ENCODE results near the gene CD248.
A peak's percentile ranks its signal among the peaks of the same experiment; 100 is the strongest.

Gene CD248

DNA sequence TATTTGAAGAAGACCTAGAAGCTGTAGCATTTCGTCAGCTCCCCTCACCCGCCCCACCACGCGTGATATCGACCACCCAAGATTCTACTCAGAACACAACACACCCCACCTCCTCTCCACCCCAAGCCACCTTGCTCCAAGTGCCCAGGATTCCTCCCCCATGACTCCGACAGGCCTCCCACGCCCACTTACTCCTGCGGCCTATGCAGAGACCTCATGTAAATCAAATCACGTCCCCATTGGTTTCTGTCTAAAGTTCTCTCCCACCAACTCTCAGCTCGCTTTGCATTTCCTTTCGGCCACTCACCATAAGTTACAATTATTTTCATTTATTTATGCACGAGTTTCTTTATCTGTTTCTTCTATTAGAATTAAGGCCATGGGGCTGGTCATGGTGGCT lies 14.2 kb downstream of the CD248 start:
- Histone ChIP-seq H3K27ac (ENCODE audit: extremely low read depth, low read depth, low read length) (no peak overlapping the region), H3K4me3 (ENCODE audit: low read depth, low read length) (no peak overlapping the region), H3K36me3 (ENCODE audit: control insufficient read depth in 2 of 2, insufficient read depth in 1 of 2, low read length in 2 of 2) (no peaks in the 10 kb centered on the region), H3K9me3 (ENCODE audit: control insufficient read depth, insufficient read depth, low read depth, low read length) (no peaks in the 10 kb centered on the region), H3K4me1 (ENCODE audit: control insufficient read depth, insufficient read depth, low read length) (no peaks in the 10 kb centered on the region)
- ChIA-PET POLR2A (interaction anchor here (0.5 to 1.6 kb wide), 4 partner anchors 10 to 1403 kb away, joined by 3 to 7 read pairs (median 6); no protein-coding TSS in a partner anchor), CTCF (interaction anchor here (0.6 to 3.2 kb wide), 3 partner anchors 9 to 19 kb away, joined by 3 to 18 read pairs (median 4); no protein-coding TSS in a partner anchor)
- TF ChIP-seq ZFHX2 (tag by site-specific recombination; conservative IDR thresholded peaks at IDR 0.05) (peak; percentile 48), EGR2 (tag by site-specific recombination; IDR thresholded peaks at IDR 0.05; ENCODE audit: low read depth) (peak; percentile 53), ZNF37A (tag by site-specific recombination; IDR thresholded peaks at IDR 0.05) (no peak), ZNF558 (tag by site-specific recombination; IDR thresholded peaks at IDR 0.05) (no peak), PRDM4 (tag by site-specific recombination; IDR thresholded peaks at IDR 0.05) (no peak)

DNA sequence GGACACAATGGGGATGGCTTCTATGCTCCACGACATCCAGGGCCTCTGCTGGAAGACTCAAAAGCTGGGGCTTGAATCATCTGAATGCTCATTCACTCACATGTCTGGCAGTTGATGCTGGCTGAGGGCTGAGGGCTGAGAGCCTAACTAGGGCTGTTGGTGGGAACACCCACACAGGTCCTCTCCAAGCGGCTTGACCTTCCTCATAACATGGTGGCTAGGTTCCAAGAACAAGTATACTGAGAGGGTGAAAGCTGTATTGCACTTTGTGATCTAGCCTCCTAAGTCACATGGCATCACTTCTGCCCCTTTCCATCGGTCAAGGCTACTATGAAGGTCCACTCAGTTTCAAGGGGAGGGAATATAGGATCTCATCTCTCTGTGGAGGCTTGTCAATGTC lies 17.7 kb downstream of the CD248 start:
- Histone ChIP-seq H3K27ac (ENCODE audit: extremely low read depth, low read depth, low read length) (no peak overlapping the region), H3K4me1 (ENCODE audit: control insufficient read depth, insufficient read depth, low read length) (no peaks in the 10 kb centered on the region), H3K4me3 (ENCODE audit: low read depth, low read length) (no peak overlapping the region), H3K36me3 (ENCODE audit: control insufficient read depth in 2 of 2, insufficient read depth in 1 of 2, low read length in 2 of 2) (no peaks in the 10 kb centered on the region), H3K9me3 (ENCODE audit: control insufficient read depth, insufficient read depth, low read depth, low read length) (no peaks in the 10 kb centered on the region)
- ChIA-PET POLR2A (interaction anchor here (2.8 kb wide), 1 partner anchor 10 kb away, joined by 13 read pairs; the partner anchor contains the start of gene YIF1A), CTCF (interaction anchor here (0.7 to 1.7 kb wide), 4 partner anchors 12 to 1164 kb away, joined by 3 to 11 read pairs (median 4); no protein-coding TSS in a partner anchor)
- TF ChIP-seq, protein P1, sequence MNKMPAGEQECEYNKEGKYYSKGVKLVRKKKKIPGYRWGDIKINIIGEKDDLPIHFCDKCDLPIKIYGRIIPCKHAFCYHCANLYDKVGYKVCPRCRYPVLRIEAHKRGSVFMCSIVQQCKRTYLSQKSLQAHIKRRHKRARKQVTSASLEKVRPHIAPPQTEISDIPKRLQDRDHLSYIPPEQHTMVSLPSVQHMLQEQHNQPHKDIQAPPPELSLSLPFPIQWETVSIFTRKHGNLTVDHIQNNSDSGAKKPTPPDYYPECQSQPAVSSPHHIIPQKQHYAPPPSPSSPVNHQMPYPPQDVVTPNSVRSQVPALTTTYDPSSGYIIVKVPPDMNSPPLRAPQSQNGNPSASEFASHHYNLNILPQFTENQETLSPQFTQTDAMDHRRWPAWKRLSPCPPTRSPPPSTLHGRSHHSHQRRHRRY (tag by site-specific recombination; IDR thresholded peaks at IDR 0.05): no peak
- TF ChIP-seq ZNF664 (tag by site-specific recombination; IDR thresholded peaks at IDR 0.05) (no peak), ZFHX2 (tag by site-specific recombination; conservative IDR thresholded peaks at IDR 0.05) (peak; percentile 31; the same call in 1 of the 2 replicates), ZNF76 (tag by site-specific recombination; IDR thresholded peaks at IDR 0.05; ENCODE audit: borderline replicate concordance, low read depth) (no peak)
- TF ChIP-seq, protein P2, sequence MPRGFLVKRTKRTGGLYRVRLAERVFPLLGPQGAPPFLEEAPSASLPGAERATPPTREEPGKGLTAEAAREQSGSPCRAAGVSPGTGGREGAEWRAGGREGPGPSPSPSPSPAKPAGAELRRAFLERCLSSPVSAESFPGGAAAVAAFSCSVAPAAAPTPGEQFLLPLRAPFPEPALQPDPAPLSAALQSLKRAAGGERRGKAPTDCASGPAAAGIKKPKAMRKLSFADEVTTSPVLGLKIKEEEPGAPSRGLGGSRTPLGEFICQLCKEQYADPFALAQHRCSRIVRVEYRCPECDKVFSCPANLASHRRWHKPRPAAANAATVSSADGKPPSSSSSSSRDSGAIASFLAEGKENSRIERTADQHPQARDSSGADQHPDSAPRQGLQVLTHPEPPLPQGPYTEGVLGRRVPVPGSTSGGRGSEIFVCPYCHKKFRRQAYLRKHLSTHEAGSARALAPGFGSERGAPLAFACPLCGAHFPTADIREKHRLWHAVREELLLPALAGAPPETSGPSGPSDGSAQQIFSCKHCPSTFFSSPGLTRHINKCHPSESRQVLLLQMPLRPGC (tag by site-specific recombination; IDR thresholded peaks at IDR 0.05): no peak

DNA sequence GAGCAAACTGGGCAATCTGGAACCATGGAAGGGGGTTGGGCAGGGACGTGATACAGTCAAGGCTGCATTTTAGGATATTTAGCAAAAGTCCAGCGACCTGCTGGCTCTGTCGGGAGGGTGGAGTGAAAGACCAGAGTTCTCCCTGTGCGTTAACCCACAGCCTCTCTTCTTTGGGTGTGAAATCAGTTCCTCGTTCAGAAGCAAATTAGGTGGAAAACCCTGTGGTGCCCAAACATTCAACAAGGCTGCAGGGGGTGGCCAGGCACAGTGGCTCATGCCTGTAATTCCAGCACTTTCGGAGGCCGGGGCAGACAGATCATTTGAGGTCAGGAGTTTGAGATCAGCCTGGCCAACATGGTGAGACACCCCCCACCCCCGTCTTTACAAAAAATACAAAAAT lies 19.2 kb downstream of the CD248 start:
- POLR2A ChIA-PET: interaction anchor here (0.7 to 1.9 kb wide), 3 partner anchors 8 to 409 kb away, joined by 3 to 7 read pairs (median 5); partner anchors contain the start of genes FIBP and YIF1A
- Histone ChIP-seq H3K4me1 (ENCODE audit: control insufficient read depth, insufficient read depth, low read length) (no peaks in the 10 kb centered on the region), H3K9me3 (ENCODE audit: control insufficient read depth, insufficient read depth, low read depth, low read length) (no peaks in the 10 kb centered on the region), H3K4me3 (ENCODE audit: low read depth, low read length) (no peak overlapping the region), H3K36me3 (ENCODE audit: control insufficient read depth in 2 of 2, insufficient read depth in 1 of 2, low read length in 2 of 2) (no peaks in the 10 kb centered on the region), H3K27ac (ENCODE audit: extremely low read depth, low read depth, low read length) (no peak overlapping the region)
- TF ChIP-seq ZNF350 (tag by site-specific recombination; IDR thresholded peaks at IDR 0.05) (no peak), ZBTB21 (tag by site-specific recombination; IDR thresholded peaks at IDR 0.05) (no peak), ZNF561 (tag by site-specific recombination; IDR thresholded peaks at IDR 0.05; ENCODE audit: borderline replicate concordance) (no peak), ZNF248 (tag by site-specific recombination; IDR thresholded peaks at IDR 0.05) (no peak), ZNF121 (tag by site-specific recombination; IDR thresholded peaks at IDR 0.05) (no peak), SCRT1 (tag by site-specific recombination; IDR thresholded peaks at IDR 0.05; ENCODE audit: borderline replicate concordance) (no peak), ZNF48 (tag by site-specific recombination; IDR thresholded peaks at IDR 0.05) (no peak), ZNF623 (tag by site-specific recombination; IDR thresholded peaks at IDR 0.05) (no peak)
- TF ChIP-seq, protein P3, sequence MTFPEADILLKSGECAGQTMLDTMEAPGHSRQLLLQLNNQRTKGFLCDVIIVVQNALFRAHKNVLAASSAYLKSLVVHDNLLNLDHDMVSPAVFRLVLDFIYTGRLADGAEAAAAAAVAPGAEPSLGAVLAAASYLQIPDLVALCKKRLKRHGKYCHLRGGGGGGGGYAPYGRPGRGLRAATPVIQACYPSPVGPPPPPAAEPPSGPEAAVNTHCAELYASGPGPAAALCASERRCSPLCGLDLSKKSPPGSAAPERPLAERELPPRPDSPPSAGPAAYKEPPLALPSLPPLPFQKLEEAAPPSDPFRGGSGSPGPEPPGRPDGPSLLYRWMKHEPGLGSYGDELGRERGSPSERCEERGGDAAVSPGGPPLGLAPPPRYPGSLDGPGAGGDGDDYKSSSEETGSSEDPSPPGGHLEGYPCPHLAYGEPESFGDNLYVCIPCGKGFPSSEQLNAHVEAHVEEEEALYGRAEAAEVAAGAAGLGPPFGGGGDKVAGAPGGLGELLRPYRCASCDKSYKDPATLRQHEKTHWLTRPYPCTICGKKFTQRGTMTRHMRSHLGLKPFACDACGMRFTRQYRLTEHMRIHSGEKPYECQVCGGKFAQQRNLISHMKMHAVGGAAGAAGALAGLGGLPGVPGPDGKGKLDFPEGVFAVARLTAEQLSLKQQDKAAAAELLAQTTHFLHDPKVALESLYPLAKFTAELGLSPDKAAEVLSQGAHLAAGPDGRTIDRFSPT (tag by site-specific recombination; IDR thresholded peaks at IDR 0.05): no peak
- TF ChIP-seq, protein P4, sequence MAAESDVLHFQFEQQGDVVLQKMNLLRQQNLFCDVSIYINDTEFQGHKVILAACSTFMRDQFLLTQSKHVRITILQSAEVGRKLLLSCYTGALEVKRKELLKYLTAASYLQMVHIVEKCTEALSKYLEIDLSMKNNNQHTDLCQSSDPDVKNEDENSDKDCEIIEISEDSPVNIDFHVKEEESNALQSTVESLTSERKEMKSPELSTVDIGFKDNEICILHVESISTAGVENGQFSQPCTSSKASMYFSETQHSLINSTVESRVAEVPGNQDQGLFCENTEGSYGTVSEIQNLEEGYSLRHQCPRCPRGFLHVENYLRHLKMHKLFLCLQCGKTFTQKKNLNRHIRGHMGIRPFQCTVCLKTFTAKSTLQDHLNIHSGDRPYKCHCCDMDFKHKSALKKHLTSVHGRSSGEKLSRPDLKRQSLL (tag by site-specific recombination; IDR thresholded peaks at IDR 0.05): no peak
- TF ChIP-seq, protein P5, sequence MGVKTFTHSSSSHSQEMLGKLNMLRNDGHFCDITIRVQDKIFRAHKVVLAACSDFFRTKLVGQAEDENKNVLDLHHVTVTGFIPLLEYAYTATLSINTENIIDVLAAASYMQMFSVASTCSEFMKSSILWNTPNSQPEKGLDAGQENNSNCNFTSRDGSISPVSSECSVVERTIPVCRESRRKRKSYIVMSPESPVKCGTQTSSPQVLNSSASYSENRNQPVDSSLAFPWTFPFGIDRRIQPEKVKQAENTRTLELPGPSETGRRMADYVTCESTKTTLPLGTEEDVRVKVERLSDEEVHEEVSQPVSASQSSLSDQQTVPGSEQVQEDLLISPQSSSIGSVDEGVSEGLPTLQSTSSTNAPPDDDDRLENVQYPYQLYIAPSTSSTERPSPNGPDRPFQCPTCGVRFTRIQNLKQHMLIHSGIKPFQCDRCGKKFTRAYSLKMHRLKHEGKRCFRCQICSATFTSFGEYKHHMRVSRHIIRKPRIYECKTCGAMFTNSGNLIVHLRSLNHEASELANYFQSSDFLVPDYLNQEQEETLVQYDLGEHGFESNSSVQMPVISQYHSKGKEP (tag by site-specific recombination; IDR thresholded peaks at IDR 0.05): no peak
- CTCF ChIA-PET: interaction anchor here (0.8 to 1.8 kb wide), 3 partner anchors 14 to 89 kb away, joined by 3 to 11 read pairs (median 3); no protein-coding TSS in a partner anchor
